Activated CD4-positive, alpha-beta T cell treated with anti-CD3 and anti-CD28 coated beads, Interleukin-2, amount 10 ng/mL, durations not matched to agents 24 days and 14 days (primary cell): ENCODE measurements around the gene HYAL3. TPM values are rescaled to one million over a fixed set of nuclear protein-coding genes. Genes with fewer than 3 reads are reported as not detected.
A peak's percentile ranks its signal among the peaks of the same experiment; 100 is the strongest.
"Not testable (repeated sequence)": the region's sequence is repeated elsewhere in the genome, so short reads cannot be mapped to it uniquely, and the experiment has no call there.

ENCODE experiments used
- DNase-seq: peaks from one replicate; pipeline ENCODE4 v3.0.0; 2022
- H3K27ac Mint-ChIP-seq: one replicate; pipeline ENCODE4 v1.8.0; 2022; ENCODE audit warnings: mild to moderate bottlenecking, mixed read lengths
- H3K27me3 Mint-ChIP-seq: one replicate; pipeline ENCODE4 v1.8.0; 2022; ENCODE audit warnings: mixed read lengths
- H3K36me3 Mint-ChIP-seq: one replicate; pipeline ENCODE4 v1.8.0; 2022; ENCODE audit warnings: low read depth, mild to moderate bottlenecking, mixed read lengths
- H3K4me1 Mint-ChIP-seq: one replicate; pipeline ENCODE4 v1.8.0; 2021; ENCODE audit warnings: mixed read lengths
- H3K4me3 Mint-ChIP-seq: one replicate; pipeline ENCODE4 v1.8.0; 2022; ENCODE audit warnings: mild to moderate bottlenecking, moderate library complexity, mixed read lengths
- H3K9me3 Mint-ChIP-seq: one replicate; pipeline ENCODE4 v1.8.0; 2021; ENCODE audit warnings: mixed read lengths
- intact Hi-C: fragments of 100-400 bp; cut with micrococcal nuclease; formaldehyde crosslinking; loops from one replicate; pipeline ENCODE4 v1.15.1; 2023
- total RNA-seq: library from RNA; stranded (reverse); gene quantifications from 2 replicates; pipeline ENCODE4 v1.2.3, GENCODE V29; 2022

The HYAL3 gene
- total RNA-seq, 1 donor from 2014 or later: 7.3 TPM

- peaks cover 21% of the 10 kb centered on the region for H3K36me3 Mint-ChIP-seq
- peaks cover 28% of the 10 kb centered on the region for H3K4me1 Mint-ChIP-seq
- no peaks in the 10 kb centered on the region for H3K9me3 Mint-ChIP-seq
- DNase-seq: peak; percentile 77
- intact Hi-C loops: no loop called here
- peak overlapping the region; percentile 2 for H3K27ac Mint-ChIP-seq
- peak overlapping the region; percentile 36 for H3K4me3 Mint-ChIP-seq
- H3K27me3 Mint-ChIP-seq: no peaks in the 10 kb centered on the region
These were observed 17.5 kb upstream of the HYAL3 start for GRCh38 chr3:50316657-50317242.

DNA sequence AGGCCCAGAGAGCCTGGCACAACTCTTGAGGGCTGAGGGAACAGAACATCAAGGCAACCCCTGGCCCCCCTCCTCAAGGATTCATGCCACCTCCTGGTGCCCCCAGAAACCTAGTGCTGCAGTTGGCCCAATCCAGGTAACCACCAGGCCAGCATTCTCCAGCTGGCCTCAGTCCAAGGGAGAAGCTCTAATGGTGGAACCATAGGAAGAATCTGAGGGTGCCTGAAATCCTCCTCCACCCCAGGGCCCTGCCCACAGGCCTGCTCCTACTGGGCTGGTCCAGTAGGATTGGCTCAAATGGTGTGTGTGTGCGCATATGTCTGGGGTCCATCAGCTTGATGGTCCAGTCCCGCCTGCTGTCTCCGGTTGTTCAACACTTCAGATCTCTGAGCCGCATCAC lies 15.6 kb upstream of the HYAL3 start:
- Mint-ChIP-seq H3K36me3 (peaks cover 22% of the 10 kb centered on the region), H3K9me3 (no peaks in the 10 kb centered on the region), H3K27me3 (no peaks in the 10 kb centered on the region), H3K27ac (no peak overlapping the region), H3K4me1 (peaks cover 20% of the 10 kb centered on the region), H3K4me3 (no peak overlapping the region)
- DNase-seq: no peak
- intact Hi-C loops: no loop called here

GRCh38 chr3:50314342-50314741 lies 15.1 kb upstream of the HYAL3 start:
- Mint-ChIP-seq H3K4me3 (no peak overlapping the region), H3K36me3 (peaks cover 23% of the 10 kb centered on the region), H3K9me3 (no peaks in the 10 kb centered on the region), H3K4me1 (peaks cover 20% of the 10 kb centered on the region), H3K27ac (peak overlapping the region; percentile 72), H3K27me3 (no peaks in the 10 kb centered on the region)
- intact Hi-C loops: no loop called here
- no peak for DNase-seq

GRCh38 chr3:50312041-50312440 lies 12.8 kb upstream of the HYAL3 start:
- Mint-ChIP-seq H3K4me1 (peaks cover 13% of the 10 kb centered on the region), H3K36me3 (peaks cover 13% of the 10 kb centered on the region)
- H3K27ac Mint-ChIP-seq, intact Hi-C loops, H3K9me3 Mint-ChIP-seq, H3K27me3 Mint-ChIP-seq, H3K4me3 Mint-ChIP-seq, DNase-seq: not testable (repeated sequence)

DNA sequence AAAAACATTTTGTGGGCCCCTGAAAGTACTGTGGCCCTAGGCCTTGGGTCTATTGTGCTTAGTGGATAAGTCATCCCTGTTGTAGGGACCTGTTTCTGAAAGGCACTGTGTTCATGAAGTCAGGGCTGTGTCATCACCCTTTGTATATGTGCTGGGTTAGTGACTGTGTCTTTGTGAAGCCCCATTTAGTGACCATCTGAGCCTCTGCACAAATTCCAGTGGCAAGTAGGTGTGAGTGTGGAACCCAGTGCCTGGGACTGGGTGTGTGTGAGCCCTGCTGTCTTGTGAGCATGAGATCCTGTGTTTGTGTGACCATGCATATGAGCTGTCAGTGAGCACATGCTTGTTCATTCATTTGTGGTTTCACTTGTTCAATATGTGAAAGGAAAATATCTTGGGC lies 5.4 kb upstream of the HYAL3 start:
- no peaks in the 10 kb centered on the region for H3K9me3 Mint-ChIP-seq
- H3K27ac Mint-ChIP-seq: no peak overlapping the region
- no peak for DNase-seq
- no peaks in the 10 kb centered on the region for H3K27me3 Mint-ChIP-seq
- H3K4me1 Mint-ChIP-seq: peaks cover 14% of the 10 kb centered on the region
- intact Hi-C loops: no loop called here
- no peak overlapping the region for H3K4me3 Mint-ChIP-seq
- H3K36me3 Mint-ChIP-seq: no peaks in the 10 kb centered on the region

DNA sequence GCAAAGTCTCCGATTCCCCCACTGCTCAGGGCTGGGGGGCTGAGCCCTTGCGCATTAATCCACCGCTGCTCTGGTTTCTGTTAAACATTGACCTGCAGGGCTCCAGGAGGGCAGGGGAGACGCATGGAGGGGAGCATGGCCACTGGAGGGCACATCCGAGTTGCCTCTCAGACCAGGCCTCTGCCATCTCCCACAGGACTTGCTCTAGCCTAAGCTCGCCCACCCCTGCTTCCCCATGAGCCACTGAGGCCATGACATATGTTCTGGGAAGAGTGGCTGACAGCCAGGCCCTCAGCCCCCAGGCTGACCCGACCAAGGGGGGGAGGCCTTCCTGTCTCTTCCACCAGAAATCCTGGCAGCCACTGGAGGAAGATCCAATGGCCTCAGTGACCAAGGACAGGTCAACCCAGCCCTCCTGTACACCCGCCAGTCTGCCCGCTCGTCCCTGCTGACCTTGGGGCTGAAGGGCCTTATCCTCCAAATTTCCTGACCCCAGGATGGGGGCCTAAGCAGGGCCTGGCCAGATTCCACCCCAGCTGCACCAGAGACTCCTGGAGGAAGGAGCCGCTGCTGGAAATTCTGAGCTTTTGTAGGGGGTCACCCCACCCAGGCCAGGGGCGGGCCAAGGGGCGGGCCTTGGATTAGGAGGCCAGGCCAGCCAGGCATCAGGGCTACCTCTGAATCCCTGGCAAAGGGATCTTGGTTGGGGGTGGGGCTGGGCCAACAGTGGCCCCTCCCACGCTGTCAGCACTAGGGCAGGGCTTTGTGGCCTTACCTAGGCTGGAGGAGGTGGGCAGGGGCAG lies 4.0 kb upstream of the HYAL3 start, which contains the start of gene HYAL1:
Gene HYAL1 (minus strand): TSS at position 562 of the 803 bp plus-strand sequence. CDS start 618 bp downstream, outside the sequence.
- peak; percentile 57 for DNase-seq
- Mint-ChIP-seq H3K36me3 (no peaks in the 10 kb centered on the region), H3K4me1 (peaks cover 19% of the 10 kb centered on the region), H3K4me3 (no peak within 1 kb of the TSS), H3K9me3 (no peaks in the 10 kb centered on the region), H3K27me3 (no peaks in the 10 kb centered on the region), H3K27ac (no peak within 1 kb of the TSS)
- intact Hi-C loops: no loop called here

DNA sequence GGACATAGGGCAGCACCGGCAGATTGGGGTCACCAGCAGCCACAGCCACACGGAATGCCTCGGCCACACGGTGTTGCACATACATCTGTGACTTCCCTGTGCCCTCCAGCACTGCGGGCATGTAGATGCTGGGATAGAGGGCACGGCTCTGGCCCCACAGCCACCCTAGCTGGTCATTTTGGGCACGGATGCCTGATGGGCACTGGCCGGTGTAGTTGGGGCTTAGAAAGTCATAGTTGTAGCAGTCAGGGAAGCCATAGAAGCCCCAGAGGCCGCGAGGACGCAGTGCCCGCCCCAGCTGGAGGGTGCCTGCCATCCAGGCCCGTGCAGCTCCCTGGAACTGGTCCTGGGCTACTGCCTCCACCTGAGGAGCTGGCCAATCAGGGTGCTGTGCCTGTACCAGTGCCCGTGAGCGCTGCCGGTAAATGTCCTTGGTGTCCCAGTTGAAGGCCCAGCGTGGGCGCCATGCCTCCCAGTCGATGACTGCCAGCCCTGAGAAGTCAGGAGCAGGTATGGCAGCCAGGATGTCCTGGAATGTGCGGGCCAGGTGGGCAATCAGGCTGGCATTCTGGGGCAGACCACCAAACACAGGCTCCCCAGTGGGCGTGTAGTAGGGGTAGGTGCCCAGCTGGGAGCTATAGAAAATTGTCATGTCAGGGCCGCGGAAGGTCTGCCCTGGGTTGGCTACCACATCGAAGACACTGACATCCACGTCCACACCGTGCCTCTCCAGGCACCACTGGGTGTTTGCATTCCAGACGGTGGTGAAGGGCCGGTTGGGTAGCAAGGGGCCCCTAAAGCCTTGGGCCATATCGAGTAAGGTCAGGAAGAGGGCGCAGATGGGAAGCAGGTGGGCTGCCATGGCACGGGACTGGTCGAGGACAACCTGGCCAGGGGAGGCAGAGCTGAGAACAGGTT lies 3.1 kb upstream of the HYAL3 start:
- DNase-seq: no peak
- intact Hi-C loops: no loop called here
- H3K36me3 Mint-ChIP-seq: no peaks in the 10 kb centered on the region

DNA sequence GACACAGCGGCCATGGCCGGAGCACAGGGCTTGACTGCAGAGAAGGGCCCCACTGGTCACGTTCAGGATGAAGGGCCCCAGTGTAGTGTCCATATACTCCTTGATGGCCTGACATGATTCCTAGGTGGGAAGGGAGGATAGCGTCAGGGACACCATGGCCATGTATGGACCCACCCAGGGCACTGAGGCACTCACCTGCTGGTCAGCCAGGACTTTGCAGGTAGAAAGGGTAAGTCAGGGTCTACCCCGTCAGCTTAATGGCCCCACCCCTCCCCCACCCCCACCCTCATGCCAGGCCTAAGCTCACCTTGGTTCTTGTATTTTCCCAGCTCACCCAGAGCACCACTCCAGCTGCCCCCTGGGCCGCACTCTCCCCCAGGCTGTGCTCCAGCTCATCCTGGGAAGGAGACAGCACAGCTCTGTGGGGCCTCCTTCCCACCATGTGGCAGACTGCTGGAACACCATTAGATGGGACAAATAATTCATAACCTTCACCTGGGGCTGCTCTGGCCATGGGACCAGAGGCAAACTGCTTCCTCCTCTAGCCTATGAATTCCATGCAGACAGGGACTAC lies 1.6 kb upstream of the HYAL3 start:
- DNase-seq: no peak
- Mint-ChIP-seq H3K36me3 (peaks cover 2% of the 10 kb centered on the region), H3K27me3 (no peaks in the 10 kb centered on the region), H3K9me3 (no peaks in the 10 kb centered on the region), H3K27ac (peak overlapping the region; percentile 98), H3K4me1 (peaks cover 22% of the 10 kb centered on the region), H3K4me3 (peak overlapping the region; percentile 99)
- intact Hi-C loops: no loop called here

More for the DNA sequence above, 3.1 kb upstream of the HYAL3 start:
- Mint-ChIP-seq H3K9me3 (no peaks in the 10 kb centered on the region), H3K27me3 (no peaks in the 10 kb centered on the region), H3K4me3 (no peak overlapping the region), H3K4me1 (peaks cover 22% of the 10 kb centered on the region), H3K27ac (no peak overlapping the region)

DNA sequence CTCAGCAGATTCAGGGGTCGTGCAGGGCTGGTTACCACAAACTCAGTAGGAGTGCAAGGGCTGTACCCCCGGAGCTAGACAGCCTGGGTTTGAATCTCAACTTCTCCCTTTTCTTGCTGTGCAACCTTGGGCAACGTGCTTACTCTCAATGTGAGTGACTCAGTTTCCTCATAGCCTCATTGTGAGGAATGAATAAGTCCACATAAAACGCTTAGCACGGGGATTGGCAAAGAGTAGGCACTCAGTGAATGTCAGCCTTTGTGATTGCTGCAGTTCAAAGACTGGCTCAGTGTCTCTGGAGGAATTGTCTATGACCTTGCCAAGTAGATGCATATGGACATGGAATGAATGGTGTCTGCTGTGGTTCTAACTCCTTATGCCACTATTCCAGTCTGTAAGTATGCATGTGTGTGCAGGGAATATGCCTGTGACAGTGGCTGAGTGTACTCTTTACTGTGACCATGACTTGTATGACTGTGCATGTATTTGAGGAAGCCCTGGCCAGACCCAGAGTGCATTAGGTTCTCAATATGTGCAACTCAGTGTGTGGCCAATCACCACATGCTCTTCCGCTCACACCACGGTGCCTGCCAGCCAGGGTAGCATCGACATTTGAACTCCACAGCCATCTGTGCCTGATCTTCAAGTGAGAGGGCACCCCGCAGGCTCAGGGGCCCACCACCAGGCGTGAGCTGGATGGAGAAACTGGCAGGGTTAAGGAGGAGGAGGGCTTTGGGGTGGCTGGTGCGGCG lies 900 bp upstream of the HYAL3 start:
- peaks cover 2% of the 10 kb centered on the region for H3K36me3 Mint-ChIP-seq
- H3K4me3 Mint-ChIP-seq: peak overlapping the region; percentile 99
- H3K9me3 Mint-ChIP-seq: no peaks in the 10 kb centered on the region
- peak overlapping the region; percentile 98 for H3K27ac Mint-ChIP-seq
- intact Hi-C loops: loop anchor here (1.0 to 10.0 kb wide), 6 partner anchors 21 to 625 kb away; partner anchors contain the start of genes APEH, CISH, CYB561D2 and NPRL2
- peaks cover 22% of the 10 kb centered on the region for H3K4me1 Mint-ChIP-seq
- no peaks in the 10 kb centered on the region for H3K27me3 Mint-ChIP-seq
- DNase-seq: no peak

DNA sequence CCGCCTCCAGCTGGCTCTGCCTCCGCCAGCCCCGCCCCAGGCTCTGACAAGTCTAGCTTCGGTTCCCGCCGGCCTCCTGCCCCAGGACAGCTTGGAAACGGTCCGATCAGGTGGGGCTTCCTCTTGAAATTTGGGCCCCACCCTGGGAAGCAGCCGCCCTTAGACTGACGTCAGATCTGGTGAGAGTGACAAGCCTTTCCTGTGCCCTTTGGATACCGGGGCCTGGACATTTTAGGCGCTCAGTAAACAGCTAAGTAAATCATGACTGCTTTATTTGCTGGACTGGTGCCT lies 378 bp upstream of the HYAL3 start:
- peak overlapping the region; percentile 98 for H3K27ac Mint-ChIP-seq
- H3K36me3 Mint-ChIP-seq: peaks cover 2% of the 10 kb centered on the region
- no peaks in the 10 kb centered on the region for H3K9me3 Mint-ChIP-seq
- no peaks in the 10 kb centered on the region for H3K27me3 Mint-ChIP-seq
- H3K4me3 Mint-ChIP-seq: peak overlapping the region; percentile 99
- peaks cover 22% of the 10 kb centered on the region for H3K4me1 Mint-ChIP-seq
- intact Hi-C loops: loop anchor here (1.0 to 10.0 kb wide), 6 partner anchors 22 to 625 kb away; partner anchors contain the start of genes APEH, CISH, CYB561D2 and NPRL2
- no peak for DNase-seq

GRCh38 chr3:50297896-50298725 lies 1.1 kb downstream of the HYAL3 start:
- no peaks in the 10 kb centered on the region for H3K27me3 Mint-ChIP-seq
- intact Hi-C loops: loop anchor here (2.0 to 10.0 kb wide), 3 partner anchors 53 to 623 kb away; partner anchors contain the start of genes APEH, CISH, CYB561D2 and NPRL2
- H3K27ac Mint-ChIP-seq: peak overlapping the region; percentile 98

DNA sequence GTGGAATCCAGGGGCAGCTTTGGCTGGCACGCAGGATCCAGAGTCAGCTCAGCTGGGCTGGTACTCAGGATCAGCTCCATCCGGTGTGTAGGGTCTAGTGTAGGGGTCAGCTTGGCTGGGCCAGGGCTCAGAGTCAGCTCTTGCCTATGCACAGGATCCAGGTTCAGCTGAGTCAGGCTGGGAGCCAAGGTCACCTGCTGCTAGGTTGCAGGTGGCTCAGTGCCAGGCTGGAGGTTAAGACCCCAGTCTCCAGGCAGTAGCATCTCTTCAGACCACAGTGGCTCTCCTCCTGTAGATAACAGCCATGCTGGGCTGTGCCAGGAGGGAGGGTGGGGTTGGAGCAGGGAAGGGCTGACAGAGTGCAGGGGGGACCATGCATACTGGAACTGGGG lies 1.8 kb downstream of the HYAL3 start:
- intact Hi-C loops: loop anchor here (5.0 to 10.0 kb wide), 2 partner anchors 315 to 623 kb away; partner anchors contain the start of genes APEH and CISH
- peak; percentile 59 for DNase-seq
- H3K36me3 Mint-ChIP-seq: peaks cover 2% of the 10 kb centered on the region
- peaks cover 29% of the 10 kb centered on the region for H3K4me1 Mint-ChIP-seq
- no peaks in the 10 kb centered on the region for H3K27me3 Mint-ChIP-seq
- no peak overlapping the region for H3K27ac Mint-ChIP-seq
- no peaks in the 10 kb centered on the region for H3K9me3 Mint-ChIP-seq
- H3K4me3 Mint-ChIP-seq: peak overlapping the region; percentile 99

More at GRCh38 chr3:50297896-50298725, 1.1 kb downstream of the HYAL3 start:
- Mint-ChIP-seq H3K4me3 (peak overlapping the region; percentile 99), H3K9me3 (no peaks in the 10 kb centered on the region), H3K36me3 (peaks cover 2% of the 10 kb centered on the region), H3K4me1 (peaks cover 22% of the 10 kb centered on the region)
- peak; percentile 73 for DNase-seq
